Measurements from ENCODE around the gene CACNA1D.
"Not testable (repeated sequence)": the region's sequence is repeated elsewhere in the genome, so short reads cannot be mapped to it uniquely, and the experiment has no call there.

Gene CACNA1D

GRCh38 chr3:53616971-53617892 is 122.8 kb downstream of the CACNA1D start:
- DNase-seq (ENCODE audit: low read depth): no peak

- no peak for DNase-seq (ENCODE audit: low read depth)
Measured at GRCh38 chr3:53617893-53618523, 123.6 kb downstream of the CACNA1D start.

- no peak for DNase-seq (ENCODE audit: low read depth)
Measured at GRCh38 chr3:53618524-53618906, 124.1 kb downstream of the CACNA1D start.

- DNase-seq (ENCODE audit: low read depth): no peak
Measured at GRCh38 chr3:53618936-53619335, 124.5 kb downstream of the CACNA1D start.

GRCh38 chr3:53624061-53624857 is 129.8 kb downstream of the CACNA1D start:
- DNase-seq (ENCODE audit: low read depth): no peak

GRCh38 chr3:53626876-53627275 is 132.5 kb downstream of the CACNA1D start:
- DNase-seq (ENCODE audit: low read depth): no peak

- no peak for DNase-seq (ENCODE audit: low read depth)
Measured at GRCh38 chr3:53628536-53629401, 134.4 kb downstream of the CACNA1D start.

GRCh38 chr3:53629402-53629723 is 135.0 kb downstream of the CACNA1D start:
- no peak for DNase-seq (ENCODE audit: low read depth)

- DNase-seq (ENCODE audit: low read depth): no peak
Measured at GRCh38 chr3:53630547-53630946, 136.1 kb downstream of the CACNA1D start.

GRCh38 chr3:53633197-53633787 is 138.9 kb downstream of the CACNA1D start:
- DNase-seq (ENCODE audit: low read depth): no peak

- no peak for DNase-seq (ENCODE audit: low read depth)
Measured at GRCh38 chr3:53635041-53635440, 140.6 kb downstream of the CACNA1D start.

GRCh38 chr3:53638806-53639205 is 144.4 kb downstream of the CACNA1D start:
- not testable (repeated sequence) for DNase-seq (ENCODE audit: low read depth)

GRCh38 chr3:53641397-53641796 is 147.0 kb downstream of the CACNA1D start:
- DNase-seq (ENCODE audit: low read depth): no peak

GRCh38 chr3:53642211-53642610 is 147.8 kb downstream of the CACNA1D start:
- DNase-seq (ENCODE audit: low read depth): no peak

GRCh38 chr3:53643757-53644156 is 149.3 kb downstream of the CACNA1D start:
- no peak for DNase-seq (ENCODE audit: low read depth)

- no peak for DNase-seq (ENCODE audit: low read depth)
Measured at GRCh38 chr3:53645754-53646153, 151.3 kb downstream of the CACNA1D start.

GRCh38 chr3:53646723-53647122 is 152.3 kb downstream of the CACNA1D start:
- DNase-seq (ENCODE audit: low read depth): no peak

GRCh38 chr3:53649816-53650215 is 155.4 kb downstream of the CACNA1D start:
- no peak for DNase-seq (ENCODE audit: low read depth)

GRCh38 chr3:53650424-53650823 is 156.0 kb downstream of the CACNA1D start:
- no peak for DNase-seq (ENCODE audit: low read depth)

- DNase-seq (ENCODE audit: low read depth): no peak
Measured at GRCh38 chr3:53650928-53651661, 156.7 kb downstream of the CACNA1D start.

GRCh38 chr3:53651927-53652326 is 157.5 kb downstream of the CACNA1D start:
- no peak for DNase-seq (ENCODE audit: low read depth)
